ENCODE data around the gene NBPF20.
"Not testable (repeated sequence)": the region's sequence is repeated elsewhere in the genome, so short reads cannot be mapped to it uniquely, and the experiment has no call there.

- TF ChIP-seq EZH2 (IDR thresholded peaks at IDR 0.05; ENCODE audit: insufficient read depth, poor library complexity, severe bottlenecking); EZH2phosphoT487 (IDR thresholded peaks at IDR 0.05; ENCODE audit: insufficient read depth, low read depth): not testable (repeated sequence)
Observed at GRCh38 chr1:145415149-145415548, 10.3 kb downstream of the NBPF20 start.

All from GM23248 (cell line).